GM23338 (cell line): ENCODE results near the gene RNF213. TPM values are rescaled to one million over a fixed set of nuclear protein-coding genes. Genes with fewer than 3 reads are reported as not detected.

Experiments
- ATAC-seq: fragments of 200-7000 bp; cut with Tn5 transposase; 3 replicates; pipeline ENCODE4 v1.9.1; 2020
- DNase-seq: peaks from one replicate; pipeline ENCODE4 v3.0.0-alpha.2; 2015; ENCODE audit warnings: low spot score
- H2AFZ ChIP-seq: fragments of 200-600 bp; sonication (generic); 2 replicates; pipeline ENCODE4 v1.8.0; 2016; ENCODE audit warnings: antibody characterized with exemption, mild to moderate bottlenecking, moderate library complexity
- H3F3A ChIP-seq: fragments of 200-600 bp; sonication (generic); replicated peaks from 2 replicates; pipeline ENCODE4 v1.8.0; 2017; ENCODE audit warnings: antibody characterized with exemption, mixed run types, low read depth
- H3K27ac ChIP-seq: fragments of 200-600 bp; sonication (generic); 2 replicates; pipeline ENCODE4 v1.6.1; 2016; ENCODE audit warnings: low read depth
- H3K27me3 ChIP-seq: fragments of 200-600 bp; sonication (generic); 2 replicates; pipeline ENCODE4 v1.8.0; 2016; ENCODE audit warnings: mild to moderate bottlenecking, mixed run types, moderate library complexity; ENCODE audit not compliant: insufficient read depth
- H3K36me3 ChIP-seq: fragments of 200-600 bp; sonication (generic); 2 replicates; pipeline ENCODE4 v1.8.0; 2016; ENCODE audit warnings: mild to moderate bottlenecking; ENCODE audit not compliant: insufficient read depth
- H3K4me1 ChIP-seq: fragments of 200-600 bp; sonication (generic); 2 replicates; pipeline ENCODE4 v1.8.0; 2016; ENCODE audit warnings: mild to moderate bottlenecking, moderate library complexity; ENCODE audit not compliant: insufficient read depth
- H3K4me2 ChIP-seq: fragments of 200-600 bp; sonication (generic); 2 replicates; pipeline ENCODE4 v1.7.1; 2017; ENCODE audit warnings: mixed run types
- H3K4me3 ChIP-seq: fragments of 200-600 bp; sonication (generic); 2 replicates; pipeline ENCODE4 v1.6.1; 2016; ENCODE audit warnings: mixed run types
- H3K79me2 ChIP-seq: fragments of 200-600 bp; sonication (generic); replicated peaks from 2 replicates; pipeline ENCODE4 v1.8.0; 2017; ENCODE audit warnings: mild to moderate bottlenecking; ENCODE audit not compliant: insufficient read depth
- H3K9me2 ChIP-seq: fragments of 200-600 bp; sonication (generic); 2 replicates; pipeline ENCODE4 v1.8.0; 2017; ENCODE audit not compliant: insufficient read depth
- H4K20me1 ChIP-seq: fragments of 200-600 bp; sonication (generic); replicated peaks from 2 replicates; pipeline ENCODE4 v1.8.0; 2017; ENCODE audit warnings: mild to moderate bottlenecking; ENCODE audit not compliant: insufficient read depth
- H3K27ac Mint-ChIP-seq: 2 replicates; pipeline ENCODE4 v1.8.0; 2020; ENCODE audit warnings: inconsistent platforms, mild to moderate bottlenecking, moderate library complexity, mixed read lengths
- H3K27me3 Mint-ChIP-seq: 3 replicates; pipeline ENCODE4 v1.8.0; 2022; ENCODE audit warnings: low read depth, mild to moderate bottlenecking, moderate library complexity, mixed read lengths, inconsistent platforms; ENCODE audit not compliant: insufficient read depth, poor library complexity
- H3K36me3 Mint-ChIP-seq: 3 replicates; pipeline ENCODE4 v1.8.0; 2021; ENCODE audit warnings: low read depth, mild to moderate bottlenecking, inconsistent platforms, moderate library complexity, mixed read lengths
- H3K4me1 Mint-ChIP-seq: 3 replicates; pipeline ENCODE4 v1.8.0; 2020; ENCODE audit warnings: mild to moderate bottlenecking, inconsistent platforms, mixed read lengths
- H3K4me3 Mint-ChIP-seq: 3 replicates; pipeline ENCODE4 v1.8.0; 2021; ENCODE audit warnings: moderate library complexity, mild to moderate bottlenecking, inconsistent platforms, mixed read lengths
- H3K9me3 Mint-ChIP-seq: 3 replicates; pipeline ENCODE4 v1.8.0; 2020; ENCODE audit warnings: moderate library complexity, mild to moderate bottlenecking, inconsistent platforms, mixed read lengths
- CREB1 ChIP-seq: fragments of 250-450 bp; sonication (Bioruptor Pico); IDR thresholded peaks from 2 replicates; pipeline ENCODE4 v1.5.0; 2020; ENCODE audit warnings: low read depth, mild to moderate bottlenecking, moderate library complexity
- EZH2 ChIP-seq: fragments of 200-600 bp; sonication (generic); IDR thresholded peaks from one replicate; pipeline ENCODE4 v1.8.0; 2017; ENCODE audit warnings: antibody characterized with exemption, mild to moderate bottlenecking, low read depth; ENCODE audit not compliant: unreplicated experiment
- EZH2phosphoT487 ChIP-seq: fragments of 200-600 bp; sonication (generic); IDR thresholded peaks from one replicate; pipeline ENCODE4 v1.8.1; 2018; ENCODE audit warnings: antibody characterized with exemption; ENCODE audit not compliant: unreplicated experiment
- JUNB ChIP-seq: IDR thresholded peaks from one replicate; pipeline ENCODE4 v1.6.1; 2016; ENCODE audit warnings: antibody characterized with exemption; ENCODE audit not compliant: unreplicated experiment
- NANOG ChIP-seq: IDR thresholded peaks from 2 replicates; pipeline ENCODE4 v1.6.1; 2016; ENCODE audit warnings: antibody characterized with exemption, borderline replicate concordance
- POLR2AphosphoS5 ChIP-seq: IDR thresholded peaks from 2 replicates; pipeline ENCODE4 v1.6.1; 2016; ENCODE audit warnings: antibody characterized with exemption, low read depth
- ZNF331 ChIP-seq: fragments of 250-450 bp; sonication (Bioruptor Pico); IDR thresholded peaks from 2 replicates; pipeline ENCODE4 v1.5.0; 2020; ENCODE audit warnings: low read depth, mild to moderate bottlenecking, moderate library complexity
- polyA plus RNA-seq: library from polyadenylated mRNA; unstranded; fragments of >200 nt; fragmentation: Nextera tagmentation; extraction: Ambion mirVana; gene quantifications from 2 replicates; pipeline ENCODE4 v1.2.1, GENCODE V29; 2016
- total RNA-seq: library from RNA; depleted of rRNA; stranded (reverse); fragments of >200 nt; shearing (Covaris generic); gene quantifications from 2 replicates; pipeline ENCODE4 v1.2.3, GENCODE V29; 2014
- TF ChIP-seq, protein P1 (sequence below): IDR thresholded peaks from 2 replicates; pipeline ENCODE4 v1.6.1; 2016; ENCODE audit warnings: antibody characterized with exemption
- TF ChIP-seq, protein P2 (sequence below): fragments of 250-450 bp; sonication (Bioruptor Pico); IDR thresholded peaks from 2 replicates; pipeline ENCODE4 v1.5.0; 2020; ENCODE audit warnings: mild to moderate bottlenecking, moderate library complexity

Gene RNF213
- total and polyA plus RNA-seq, 2 experiments from 2014 or later: 21.2 to 67.2 TPM

DNA sequence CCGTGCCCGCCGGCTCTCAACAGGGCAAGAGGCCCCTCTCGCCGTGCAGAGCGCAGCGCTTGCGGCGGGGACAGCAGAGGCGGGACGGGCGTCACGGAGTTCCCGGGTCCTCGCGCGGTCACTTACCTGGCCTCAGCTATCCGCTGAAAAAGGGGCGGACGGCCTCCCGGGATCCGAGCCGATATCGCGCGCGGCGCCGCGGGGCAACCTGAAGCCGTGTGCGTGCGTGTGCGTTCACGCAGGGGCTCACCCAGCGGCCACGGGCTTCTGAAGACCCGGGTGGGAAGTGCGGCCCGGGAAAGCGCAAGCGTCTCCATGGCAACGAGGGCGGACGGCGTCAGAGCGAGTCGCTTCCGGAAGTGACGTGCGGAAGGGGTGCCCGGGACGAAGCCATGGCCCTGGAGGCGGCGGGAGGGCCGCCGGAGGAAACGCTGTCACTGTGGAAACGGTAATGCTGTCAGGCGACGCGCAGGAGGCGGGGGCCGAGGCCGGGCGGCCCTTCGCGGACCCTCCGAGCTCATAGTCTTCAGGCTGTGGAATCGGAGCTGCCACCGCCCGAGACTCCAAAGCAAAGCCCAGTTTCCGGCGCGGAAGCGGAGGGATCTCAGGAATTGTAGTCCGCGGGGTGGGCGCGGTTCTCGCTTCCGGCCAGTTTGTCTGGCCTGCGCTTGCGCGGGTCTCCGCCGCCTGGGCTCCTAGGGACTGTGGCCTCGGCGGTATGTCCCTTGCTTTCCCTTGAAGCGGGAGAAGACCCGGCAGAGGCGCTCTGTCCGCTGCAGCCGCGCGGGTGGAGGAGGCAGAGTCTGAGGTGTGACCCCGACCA, 154.4 kb downstream of the RNF213 start, which contains the start of gene ENDOV:
Gene ENDOV (plus strand): TSS at position 365 of the 823 bp plus-strand sequence. CDS start 28 bp downstream, at position 393.
- Mint-ChIP-seq H3K9me3 (no peaks in the 10 kb centered on the region; the same call in 2 of the 3 replicates), H3K27me3 (peaks cover 24% of the 10 kb centered on the region), H3K27ac (peak within 1 kb of the TSS; percentile 93), H3K36me3 (peaks cover 4% of the 10 kb centered on the region; the same call in 2 of the 3 replicates), H3K4me1 (peaks cover 10% of the 10 kb centered on the region), H3K4me3 (peak within 1 kb of the TSS; percentile 91)
- Histone ChIP-seq H4K20me1 (peaks cover 4% of the 10 kb centered on the region; the same call in 1 of the 2 replicates), H3K4me3 (peak within 1 kb of the TSS; percentile 93), H3K4me1 (peaks cover 3% of the 10 kb centered on the region; the same call in 1 of the 2 replicates), H3K79me2 (0 out of 2 replicates have a peak, but pooled peaks cover 2% of the 10 kb centered on the region), H3K27me3 (peaks cover 13% of the 10 kb centered on the region), H3K4me2 (peak within 1 kb of the TSS; percentile 98), H3K27ac (peak within 1 kb of the TSS; percentile 80; the same call in 1 of the 2 replicates), H2AFZ (peak within 1 kb of the TSS; percentile 98), H3K36me3 (no peaks in the 10 kb centered on the region), H3K9me2 (no peaks in the 10 kb centered on the region), H3F3A (0 out of 2 replicates have a peak, but pooled peaks cover 3% of the 10 kb centered on the region)
- peak; percentile 62 for TF ChIP-seq POLR2AphosphoS5
- TF ChIP-seq, protein P1, sequence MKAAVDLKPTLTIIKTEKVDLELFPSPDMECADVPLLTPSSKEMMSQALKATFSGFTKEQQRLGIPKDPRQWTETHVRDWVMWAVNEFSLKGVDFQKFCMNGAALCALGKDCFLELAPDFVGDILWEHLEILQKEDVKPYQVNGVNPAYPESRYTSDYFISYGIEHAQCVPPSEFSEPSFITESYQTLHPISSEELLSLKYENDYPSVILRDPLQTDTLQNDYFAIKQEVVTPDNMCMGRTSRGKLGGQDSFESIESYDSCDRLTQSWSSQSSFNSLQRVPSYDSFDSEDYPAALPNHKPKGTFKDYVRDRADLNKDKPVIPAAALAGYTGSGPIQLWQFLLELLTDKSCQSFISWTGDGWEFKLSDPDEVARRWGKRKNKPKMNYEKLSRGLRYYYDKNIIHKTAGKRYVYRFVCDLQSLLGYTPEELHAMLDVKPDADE: peak; percentile 85
- TF ChIP-seq CREB1 (CRISPR knock-in tag): peak; percentile 94
- TF ChIP-seq JUNB: peak; percentile 25
- TF ChIP-seq NANOG: no peak
- DNase-seq (peak; percentile 95), ATAC-seq (peak; percentile 93)

DNA sequence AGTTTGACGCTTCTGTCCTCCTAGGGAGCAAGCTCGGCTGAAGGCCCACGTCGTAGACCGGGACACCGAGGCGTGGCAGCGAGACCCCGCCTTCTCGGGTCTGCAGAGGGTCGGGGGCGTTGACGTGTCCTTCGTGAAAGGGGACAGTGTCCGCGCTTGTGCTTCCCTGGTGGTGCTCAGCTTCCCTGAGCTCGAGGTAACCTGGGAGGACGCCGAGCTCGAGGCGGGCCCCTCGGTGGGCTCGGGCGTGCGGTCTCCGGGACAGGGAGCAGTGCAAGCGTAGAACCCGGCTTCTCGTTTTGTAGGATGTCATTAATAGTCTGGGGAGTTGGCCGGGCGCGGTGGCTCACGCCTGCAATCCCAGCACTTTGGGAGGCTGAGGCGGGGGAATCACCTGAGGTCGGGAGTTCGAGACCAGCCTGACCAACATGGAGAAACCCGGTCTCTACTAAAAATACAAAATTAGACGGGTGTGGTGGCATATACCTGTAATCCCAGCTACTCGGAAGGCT, 155.0 kb downstream of the RNF213 start:
- Mint-ChIP-seq H3K4me1 (peaks cover 10% of the 10 kb centered on the region), H3K4me3 (peak overlapping the region; percentile 91), H3K27ac (no peak overlapping the region; the same call in 1 of the 2 replicates), H3K27me3 (peaks cover 24% of the 10 kb centered on the region), H3K36me3 (peaks cover 4% of the 10 kb centered on the region; the same call in 2 of the 3 replicates), H3K9me3 (no peaks in the 10 kb centered on the region; the same call in 2 of the 3 replicates)
- no peak for DNase-seq
- H3K36me3 ChIP-seq: no peaks in the 10 kb centered on the region
- ATAC-seq: peak; percentile 28
- H4K20me1 ChIP-seq: peaks cover 4% of the 10 kb centered on the region; the same call in 1 of the 2 replicates
- peaks cover 13% of the 10 kb centered on the region for H3K27me3 ChIP-seq
- no peaks in the 10 kb centered on the region for H3K9me2 ChIP-seq
- H3F3A ChIP-seq: 0 out of 2 replicates have a peak, but pooled peaks cover 3% of the 10 kb centered on the region
- H3K4me3 ChIP-seq: peak overlapping the region; percentile 93
- 0 out of 2 replicates have a peak, but pooled peaks cover 2% of the 10 kb centered on the region for H3K79me2 ChIP-seq
- peak overlapping the region; percentile 98 for H3K4me2 ChIP-seq
- H3K4me1 ChIP-seq: peaks cover 3% of the 10 kb centered on the region; the same call in 1 of the 2 replicates
- peak overlapping the region; percentile 98 for H2AFZ ChIP-seq
- H3K27ac ChIP-seq: no peak overlapping the region
- TF ChIP-seq ZNF331 (CRISPR knock-in tag) (no peak), NANOG (no peak), EZH2 (no peak), EZH2phosphoT487 (no peak), CREB1 (CRISPR knock-in tag) (no peak)
- TF ChIP-seq, protein P1: no peak
- TF ChIP-seq, protein P2, sequence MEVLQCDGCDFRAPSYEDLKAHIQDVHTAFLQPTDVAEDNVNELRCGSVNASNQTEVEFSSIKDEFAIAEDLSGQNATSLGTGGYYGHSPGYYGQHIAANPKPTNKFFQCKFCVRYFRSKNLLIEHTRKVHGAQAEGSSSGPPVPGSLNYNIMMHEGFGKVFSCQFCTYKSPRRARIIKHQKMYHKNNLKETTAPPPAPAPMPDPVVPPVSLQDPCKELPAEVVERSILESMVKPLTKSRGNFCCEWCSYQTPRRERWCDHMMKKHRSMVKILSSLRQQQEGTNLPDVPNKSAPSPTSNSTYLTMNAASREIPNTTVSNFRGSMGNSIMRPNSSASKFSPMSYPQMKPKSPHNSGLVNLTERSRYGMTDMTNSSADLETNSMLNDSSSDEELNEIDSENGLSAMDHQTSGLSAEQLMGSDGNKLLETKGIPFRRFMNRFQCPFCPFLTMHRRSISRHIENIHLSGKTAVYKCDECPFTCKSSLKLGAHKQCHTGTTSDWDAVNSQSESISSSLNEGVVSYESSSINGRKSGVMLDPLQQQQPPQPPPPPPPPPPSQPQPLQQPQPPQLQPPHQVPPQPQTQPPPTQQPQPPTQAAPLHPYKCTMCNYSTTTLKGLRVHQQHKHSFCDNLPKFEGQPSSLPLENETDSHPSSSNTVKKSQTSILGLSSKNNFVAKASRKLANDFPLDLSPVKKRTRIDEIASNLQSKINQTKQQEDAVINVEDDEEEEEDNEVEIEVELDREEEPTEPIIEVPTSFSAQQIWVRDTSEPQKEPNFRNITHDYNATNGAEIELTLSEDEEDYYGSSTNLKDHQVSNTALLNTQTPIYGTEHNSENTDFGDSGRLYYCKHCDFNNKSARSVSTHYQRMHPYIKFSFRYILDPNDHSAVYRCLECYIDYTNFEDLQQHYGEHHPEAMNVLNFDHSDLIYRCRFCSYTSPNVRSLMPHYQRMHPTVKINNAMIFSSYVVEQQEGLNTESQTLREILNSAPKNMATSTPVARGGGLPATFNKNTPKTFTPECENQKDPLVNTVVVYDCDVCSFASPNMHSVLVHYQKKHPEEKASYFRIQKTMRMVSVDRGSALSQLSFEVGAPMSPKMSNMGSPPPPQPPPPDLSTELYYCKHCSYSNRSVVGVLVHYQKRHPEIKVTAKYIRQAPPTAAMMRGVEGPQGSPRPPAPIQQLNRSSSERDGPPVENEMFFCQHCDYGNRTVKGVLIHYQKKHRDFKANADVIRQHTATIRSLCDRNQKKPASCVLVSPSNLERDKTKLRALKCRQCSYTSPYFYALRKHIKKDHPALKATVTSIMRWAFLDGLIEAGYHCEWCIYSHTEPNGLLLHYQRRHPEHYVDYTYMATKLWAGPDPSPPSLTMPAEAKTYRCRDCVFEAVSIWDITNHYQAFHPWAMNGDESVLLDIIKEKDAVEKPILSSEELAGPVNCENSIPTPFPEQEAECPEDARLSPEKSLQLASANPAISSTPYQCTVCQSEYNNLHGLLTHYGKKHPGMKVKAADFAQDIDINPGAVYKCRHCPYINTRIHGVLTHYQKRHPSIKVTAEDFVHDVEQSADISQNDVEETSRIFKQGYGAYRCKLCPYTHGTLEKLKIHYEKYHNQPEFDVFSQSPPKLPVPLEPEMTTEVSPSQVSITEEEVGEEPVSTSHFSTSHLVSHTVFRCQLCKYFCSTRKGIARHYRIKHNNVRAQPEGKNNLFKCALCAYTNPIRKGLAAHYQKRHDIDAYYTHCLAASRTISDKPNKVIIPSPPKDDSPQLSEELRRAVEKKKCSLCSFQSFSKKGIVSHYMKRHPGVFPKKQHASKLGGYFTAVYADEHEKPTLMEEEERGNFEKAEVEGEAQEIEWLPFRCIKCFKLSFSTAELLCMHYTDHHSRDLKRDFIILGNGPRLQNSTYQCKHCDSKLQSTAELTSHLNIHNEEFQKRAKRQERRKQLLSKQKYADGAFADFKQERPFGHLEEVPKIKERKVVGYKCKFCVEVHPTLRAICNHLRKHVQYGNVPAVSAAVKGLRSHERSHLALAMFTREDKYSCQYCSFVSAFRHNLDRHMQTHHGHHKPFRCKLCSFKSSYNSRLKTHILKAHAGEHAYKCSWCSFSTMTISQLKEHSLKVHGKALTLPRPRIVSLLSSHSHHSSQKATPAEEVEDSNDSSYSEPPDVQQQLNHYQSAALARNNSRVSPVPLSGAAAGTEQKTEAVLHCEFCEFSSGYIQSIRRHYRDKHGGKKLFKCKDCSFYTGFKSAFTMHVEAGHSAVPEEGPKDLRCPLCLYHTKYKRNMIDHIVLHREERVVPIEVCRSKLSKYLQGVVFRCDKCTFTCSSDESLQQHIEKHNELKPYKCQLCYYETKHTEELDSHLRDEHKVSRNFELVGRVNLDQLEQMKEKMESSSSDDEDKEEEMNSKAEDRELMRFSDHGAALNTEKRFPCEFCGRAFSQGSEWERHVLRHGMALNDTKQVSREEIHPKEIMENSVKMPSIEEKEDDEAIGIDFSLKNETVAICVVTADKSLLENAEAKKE (CRISPR knock-in tag): no peak
